GM19351 (cell line): Measurements from ENCODE around the gene HLA-DOB.
"Not testable (repeated sequence)": the region's sequence is repeated elsewhere in the genome, so short reads cannot be mapped to it uniquely, and the experiment has no call there.

Source experiments
- ATAC-seq: cut with Tn5 transposase; IDR thresholded peaks from one replicate; pipeline ENCODE4 v1.9.1; 2021; ENCODE audit warnings: mild to moderate bottlenecking, moderate library complexity; ENCODE audit not compliant: unreplicated experiment

Gene HLA-DOB

DNA sequence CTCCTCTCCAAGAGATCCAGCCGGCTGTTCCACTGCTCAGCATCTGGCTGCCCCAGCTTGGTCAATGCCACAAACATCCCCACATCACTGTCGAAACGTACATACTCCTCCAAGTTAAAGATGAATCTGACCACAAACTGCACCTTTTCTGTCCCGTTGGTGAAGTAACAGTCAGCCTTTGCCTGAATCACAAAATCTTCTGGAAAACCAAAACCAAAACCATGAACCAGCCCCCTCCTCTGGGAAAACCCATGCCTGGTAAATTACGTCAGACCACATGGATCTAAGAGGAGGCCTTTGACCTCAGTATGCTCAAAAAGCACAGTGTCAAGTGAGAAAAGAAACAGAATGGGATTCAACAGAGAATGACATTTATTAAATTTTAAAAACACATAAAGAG is 1.7 kb downstream of the HLA-DOB start:
- ATAC-seq, result no peak

DNA sequence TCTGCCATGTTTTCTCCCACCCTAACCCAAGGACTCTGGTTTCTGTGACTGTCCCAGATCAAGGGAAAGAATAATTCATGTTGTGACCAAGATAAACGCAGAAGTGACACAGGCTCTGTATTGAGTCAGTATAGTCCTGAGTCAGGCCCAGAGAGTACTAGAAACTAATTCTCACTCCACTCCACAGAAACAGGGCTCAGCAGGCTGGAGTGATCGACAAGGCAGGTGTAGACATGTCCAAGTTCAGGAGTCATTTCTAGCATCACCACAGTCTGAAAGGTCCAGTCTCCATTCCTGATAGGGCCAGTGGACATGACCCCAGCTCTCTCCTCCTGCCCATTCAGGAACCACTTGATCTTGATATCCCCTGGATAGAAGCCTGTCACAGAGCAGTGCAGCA is 2.7 kb downstream of the HLA-DOB start:
- ATAC-seq, result no peak

DNA sequence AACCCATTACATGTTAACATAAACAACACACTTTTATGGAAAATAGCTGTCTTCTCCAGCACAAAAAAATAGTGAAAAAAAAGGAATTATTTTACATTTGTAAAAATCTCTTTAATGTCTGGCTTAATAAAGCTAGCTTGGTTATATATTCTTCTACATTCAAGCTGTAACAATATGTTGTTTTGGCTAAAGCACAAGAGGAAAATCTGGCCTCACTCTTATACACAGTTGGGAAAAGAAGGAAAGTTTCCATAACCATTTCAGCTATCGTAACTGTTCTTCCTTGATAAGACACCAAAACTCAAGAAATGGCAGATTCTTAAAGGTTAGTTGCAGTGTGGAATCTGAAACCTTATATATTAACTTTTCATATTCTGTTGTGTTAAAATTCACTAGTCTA is 7.6 kb downstream of the HLA-DOB start:
- ATAC-seq, result no peak

DNA sequence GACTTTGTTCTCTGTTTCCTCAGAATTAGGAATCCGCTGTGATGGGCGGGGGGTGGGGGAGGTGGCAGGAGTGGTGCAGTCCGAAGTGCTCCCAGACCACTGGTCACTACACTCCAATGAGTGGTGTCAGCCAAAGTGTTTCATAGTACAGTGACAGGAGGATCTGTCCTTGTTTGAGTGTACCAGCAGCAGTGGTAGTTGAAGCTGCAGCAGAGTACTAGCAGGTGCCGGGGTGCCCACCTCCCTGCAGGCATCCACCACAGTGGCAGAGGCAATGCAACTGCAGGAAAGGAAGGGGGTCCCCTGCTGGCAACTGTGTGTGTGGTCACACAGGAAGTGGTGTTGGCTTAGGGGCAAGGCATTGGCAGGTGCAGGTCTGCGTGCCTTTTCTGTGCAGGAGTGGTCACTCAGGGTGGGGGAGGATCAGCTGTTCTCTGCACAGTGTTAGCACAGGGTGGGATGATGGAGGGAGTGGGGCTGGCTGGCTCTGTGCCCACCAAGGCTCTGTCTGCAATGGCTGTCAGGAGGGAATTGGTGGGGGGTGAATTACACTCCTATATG is 9.7 kb downstream of the HLA-DOB start:
- no peak for ATAC-seq

DNA sequence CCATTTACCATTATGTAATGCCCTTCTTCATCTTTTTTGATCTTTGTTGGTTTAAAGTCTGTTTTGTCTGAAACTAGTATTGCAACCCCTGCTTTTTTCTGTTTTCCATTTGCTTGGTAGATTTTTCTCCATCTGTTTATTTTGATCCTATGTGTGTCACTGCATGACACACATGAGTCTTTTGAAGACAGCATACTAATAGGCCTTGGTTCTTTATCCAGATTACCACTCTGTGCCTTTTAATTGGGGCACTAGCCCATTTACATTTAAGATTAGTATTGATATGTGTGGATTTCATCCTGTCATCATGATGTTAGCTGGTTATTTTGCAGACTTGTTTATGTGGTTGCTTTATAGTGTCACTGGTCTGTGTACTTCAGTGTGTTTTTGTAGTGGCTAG is 11.4 kb downstream of the HLA-DOB start:
- not testable (repeated sequence) for ATAC-seq

DNA sequence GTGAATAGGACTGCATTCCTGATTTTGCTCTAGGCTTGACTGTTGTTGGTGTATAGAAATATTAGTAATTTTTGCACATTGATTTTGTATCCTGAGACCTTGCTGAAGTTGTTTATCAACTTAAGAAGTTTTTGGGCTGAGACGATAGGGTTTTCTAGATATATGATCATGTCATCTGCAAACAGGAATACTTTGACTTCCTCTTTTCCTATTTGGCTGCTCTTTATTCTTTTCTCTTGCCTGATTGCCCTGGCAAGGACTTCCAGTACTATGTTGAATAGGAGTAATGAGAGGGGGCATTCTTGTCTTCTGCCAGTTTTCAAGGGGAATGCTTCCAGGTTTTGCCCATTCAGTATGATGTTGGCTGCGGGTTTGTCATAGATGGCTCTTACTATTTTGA is 13.4 kb downstream of the HLA-DOB start:
- ATAC-seq, result no peak

DNA sequence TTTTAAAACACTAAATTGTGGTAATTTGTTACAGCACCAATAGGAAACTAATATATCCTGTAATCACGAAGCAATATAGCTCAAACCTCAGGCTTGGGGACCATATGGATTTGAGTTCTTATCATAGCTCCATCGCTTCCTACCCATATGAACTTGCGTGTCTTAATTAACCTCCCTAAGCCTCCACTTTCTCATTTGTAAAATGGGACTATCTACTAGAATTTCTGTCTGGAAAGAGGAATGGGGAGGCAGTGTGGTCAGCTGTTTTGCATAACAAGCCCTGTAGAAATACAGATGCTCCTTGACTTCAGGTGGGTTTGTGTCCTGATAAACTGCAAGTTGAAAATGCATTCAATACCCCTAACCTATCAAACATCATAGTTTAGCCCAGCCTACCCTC is 17.1 kb downstream of the HLA-DOB start:
- ATAC-seq, result no peak

DNA sequence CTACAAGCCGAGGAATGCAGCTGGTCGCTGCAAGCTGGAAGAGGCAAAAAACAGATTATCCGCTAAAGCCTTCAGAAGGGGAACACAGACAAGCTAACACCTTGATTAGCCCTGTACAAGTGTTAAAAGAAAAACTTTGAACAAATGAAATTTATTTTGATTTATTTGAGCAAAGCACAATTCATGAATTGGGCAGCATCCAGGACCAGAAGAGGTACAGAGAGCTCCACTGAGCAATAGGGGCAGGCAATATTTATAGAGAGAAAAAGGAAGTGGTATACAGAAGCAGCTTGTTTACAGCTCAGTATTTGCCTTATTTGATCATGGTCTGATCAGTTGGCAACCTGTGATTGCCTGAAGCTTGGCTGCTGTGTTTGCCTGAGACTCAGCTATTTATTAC is 17.6 kb downstream of the HLA-DOB start:
- ATAC-seq, result no peak

DNA sequence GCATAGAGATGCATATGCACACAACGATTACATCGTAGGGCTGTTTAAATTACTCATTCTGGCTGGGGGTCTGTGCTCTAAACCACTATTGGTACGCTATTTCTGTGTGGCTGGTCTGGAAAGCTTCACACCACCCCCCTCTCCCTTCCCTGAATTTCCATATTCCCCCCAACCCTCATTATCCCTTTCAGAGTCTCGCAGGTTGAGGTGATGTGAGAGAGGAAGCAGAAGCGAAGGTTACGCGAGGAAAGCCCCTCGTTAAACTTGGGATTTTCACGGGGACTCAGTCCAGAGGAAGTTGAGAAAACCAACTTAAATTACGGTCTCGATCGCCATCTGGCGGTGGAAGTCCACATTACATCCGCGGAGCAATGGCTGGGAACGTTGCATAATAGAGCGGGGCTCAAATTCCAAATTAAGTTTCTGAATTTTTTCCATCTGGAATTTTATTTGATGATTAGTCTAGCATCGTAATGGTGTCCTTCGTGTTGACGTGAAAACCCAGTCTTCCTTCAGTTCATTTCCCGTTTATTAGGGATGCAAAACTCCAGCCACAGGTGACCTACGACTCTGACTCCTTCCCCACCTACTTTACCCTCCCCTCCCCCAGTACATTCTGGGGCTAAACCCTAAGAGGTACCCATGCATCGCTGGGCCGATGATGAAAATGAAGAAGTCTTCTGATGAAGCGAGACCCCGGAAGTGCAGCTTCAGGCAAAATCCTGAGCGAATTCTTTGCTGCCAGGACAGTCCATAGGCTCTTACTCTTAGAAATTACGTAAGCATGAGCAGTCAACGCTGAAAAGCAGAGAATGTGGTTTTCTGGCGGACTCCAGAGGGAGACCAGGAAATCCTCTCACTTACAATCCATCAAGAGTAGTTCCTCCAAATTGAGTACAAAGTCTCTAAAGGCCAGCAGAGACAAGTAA is 19.7 kb downstream of the HLA-DOB start:
- no peak for ATAC-seq

DNA sequence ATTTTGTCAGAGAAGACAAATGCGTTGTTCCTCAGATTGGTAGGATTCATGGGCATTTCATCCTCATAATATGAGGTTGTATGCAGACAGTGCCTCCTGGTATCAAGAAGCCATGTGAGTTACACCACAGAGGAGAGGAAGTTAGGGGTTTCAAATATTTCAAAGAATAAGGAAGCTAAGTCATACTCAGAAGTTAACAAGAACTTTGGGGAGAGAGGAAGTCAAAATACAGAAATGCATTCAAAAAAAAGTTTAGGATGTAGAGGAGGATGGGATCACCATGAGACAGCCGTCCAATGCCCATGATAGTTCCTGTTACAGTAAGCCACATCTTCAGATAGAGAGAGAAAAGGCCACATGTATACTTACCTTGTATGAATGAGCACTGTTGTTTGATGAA is 22.3 kb downstream of the HLA-DOB start:
- no peak for ATAC-seq

DNA sequence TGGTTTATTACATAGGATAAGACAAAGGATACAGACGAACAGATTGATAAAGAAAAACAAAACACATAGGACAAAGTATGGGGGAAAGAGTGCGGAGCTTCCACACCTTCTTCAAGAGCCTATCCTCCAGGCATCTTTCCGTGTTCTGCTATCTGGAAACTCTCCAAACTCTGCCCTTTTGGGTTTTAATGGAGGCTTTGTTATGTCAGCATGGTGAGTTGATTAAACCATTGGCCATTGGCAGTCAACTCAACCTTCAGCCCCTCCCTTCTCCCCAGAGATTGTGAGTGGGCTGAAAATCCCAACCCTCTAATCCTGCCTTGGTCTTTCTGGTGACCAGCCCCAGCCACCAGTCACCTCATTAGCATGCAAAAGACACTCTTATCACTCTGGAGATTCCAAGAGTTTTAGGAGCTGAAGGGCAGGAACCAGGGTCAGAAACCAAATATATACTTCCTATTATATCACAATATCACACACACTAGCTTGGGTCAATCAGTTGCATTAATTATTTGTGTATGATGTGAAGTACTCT is 23.8 kb downstream of the HLA-DOB start:
- ATAC-seq, result no peak

DNA sequence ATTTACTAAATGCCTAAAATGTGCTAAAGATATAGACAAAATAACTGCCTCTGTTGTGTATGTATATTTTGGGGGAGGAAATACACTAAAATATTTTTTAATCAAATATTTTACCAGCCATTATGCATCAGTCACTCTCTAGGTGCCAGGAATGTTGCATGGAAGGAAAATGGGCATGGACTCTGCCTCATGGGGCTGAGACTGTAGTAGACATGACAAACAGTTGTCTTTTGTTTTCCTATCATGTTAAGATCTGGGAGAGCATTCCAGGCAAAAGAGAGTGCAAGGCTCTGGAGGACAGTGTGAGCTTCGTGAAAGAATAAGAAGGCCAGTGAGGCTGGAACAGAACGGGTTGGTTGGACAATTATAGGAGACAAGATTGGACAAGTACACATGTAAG is 26.5 kb downstream of the HLA-DOB start:
- no peak for ATAC-seq

DNA sequence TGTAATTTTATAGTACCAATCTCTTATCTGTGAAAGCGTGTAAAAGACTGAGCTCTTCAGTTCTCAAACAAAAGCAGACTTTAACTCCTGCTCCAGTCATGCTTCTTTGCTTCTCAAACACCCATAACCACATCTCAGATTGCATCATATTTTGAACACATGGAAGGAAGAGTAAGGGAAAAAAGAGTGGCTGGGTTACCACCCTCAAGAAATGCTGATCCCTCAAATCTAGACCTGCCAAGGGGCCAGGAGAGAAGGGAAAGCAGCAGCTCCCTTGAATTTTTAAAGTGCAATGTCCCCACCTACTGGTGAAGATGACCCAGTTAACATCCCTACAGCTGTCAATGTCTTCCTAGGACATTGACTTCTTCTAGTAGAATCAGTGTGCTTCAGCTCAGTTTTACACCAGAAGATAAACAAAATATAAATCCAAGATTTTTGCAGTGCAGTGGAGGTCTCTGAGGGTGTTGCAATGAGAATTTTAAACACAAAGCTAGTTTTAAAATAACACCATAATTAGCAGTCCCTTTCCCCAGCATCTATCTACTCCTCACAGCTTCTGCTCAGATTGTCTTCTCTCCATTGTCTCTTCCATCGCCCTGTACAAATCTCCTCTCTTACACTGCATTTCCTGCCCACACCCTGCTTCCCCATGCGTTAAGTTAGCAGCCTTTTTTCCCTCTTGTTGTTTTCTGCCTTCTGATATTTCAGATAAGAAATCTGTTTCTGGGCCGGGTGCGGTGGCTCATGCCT is 30.8 kb downstream of the HLA-DOB start:
- no peak for ATAC-seq

DNA sequence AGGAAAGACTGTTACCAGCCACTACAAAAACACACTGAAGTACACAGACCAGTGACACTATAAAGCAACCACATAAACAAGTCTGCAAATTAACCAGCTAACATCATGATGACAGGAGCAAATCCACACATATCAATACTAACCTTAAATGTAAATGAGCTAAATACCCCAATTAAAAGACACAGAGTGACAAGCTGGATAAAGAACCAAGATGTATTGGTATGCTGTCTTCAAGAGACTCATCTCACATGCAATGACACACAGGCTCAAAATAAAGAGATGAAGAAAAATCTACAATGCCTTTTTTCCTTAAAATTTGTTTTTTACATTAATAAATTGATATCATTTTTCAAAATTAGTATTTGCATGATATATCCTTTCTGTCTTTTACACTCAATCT is 33.9 kb downstream of the HLA-DOB start:
- ATAC-seq, result not testable (repeated sequence)

DNA sequence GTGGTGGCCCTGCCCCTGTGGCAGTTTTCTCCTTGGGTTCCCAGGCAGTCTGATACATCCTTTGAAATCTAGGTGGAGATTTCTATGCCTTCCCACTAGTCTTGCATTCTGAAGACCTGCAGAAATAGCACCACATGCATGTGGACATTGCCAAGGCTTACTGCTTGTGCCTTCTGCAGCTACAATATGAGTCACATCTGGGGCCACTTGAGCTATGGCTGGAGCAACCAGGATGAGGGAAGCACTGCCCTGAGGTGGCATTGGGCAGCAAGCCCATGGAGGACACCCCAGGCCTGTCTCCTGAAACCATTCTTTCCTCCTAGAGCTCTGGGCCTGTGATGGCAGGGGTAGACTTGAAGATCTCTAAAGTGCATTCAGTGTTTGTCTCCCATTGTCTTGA is 37.8 kb downstream of the HLA-DOB start:
- ATAC-seq, result no peak

DNA sequence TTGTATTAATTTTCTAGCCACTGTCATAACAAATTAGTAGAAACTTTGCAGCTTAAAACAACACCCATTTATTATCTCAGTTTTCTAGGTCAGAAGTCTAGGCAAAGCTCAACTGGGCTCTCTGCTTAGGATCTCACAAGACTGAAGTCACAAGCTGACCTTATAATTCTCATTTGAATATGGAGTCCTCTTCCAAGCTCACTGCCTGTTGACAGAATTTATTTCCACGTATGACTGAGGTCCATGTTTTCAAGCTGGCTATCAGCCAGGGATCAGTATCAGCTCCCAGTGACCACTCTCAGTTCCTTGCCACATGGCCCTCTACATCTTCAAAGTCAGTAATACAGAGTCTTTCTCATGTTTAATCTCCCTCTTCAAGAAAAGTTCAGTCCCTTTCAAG is 41.7 kb downstream of the HLA-DOB start:
- no peak for ATAC-seq

DNA sequence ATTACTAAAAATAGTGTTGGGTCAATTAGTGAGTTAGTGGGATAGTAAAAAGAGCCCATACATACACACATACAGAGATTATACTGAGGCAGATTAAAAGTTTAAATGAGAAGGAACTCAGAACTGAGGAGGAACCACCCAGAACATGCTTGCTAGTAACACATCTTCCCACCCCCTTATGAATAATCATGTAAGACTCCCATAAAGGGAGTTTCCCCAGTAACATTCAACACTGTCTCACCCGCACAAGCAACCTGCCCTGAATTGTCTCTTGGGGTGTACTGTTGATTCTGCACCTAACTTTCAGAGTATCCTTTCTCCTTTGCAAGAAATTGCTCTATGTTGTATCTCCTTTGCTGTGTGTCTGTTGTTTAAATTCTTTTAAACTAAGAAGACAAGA is 42.4 kb downstream of the HLA-DOB start:
- no peak for ATAC-seq

DNA sequence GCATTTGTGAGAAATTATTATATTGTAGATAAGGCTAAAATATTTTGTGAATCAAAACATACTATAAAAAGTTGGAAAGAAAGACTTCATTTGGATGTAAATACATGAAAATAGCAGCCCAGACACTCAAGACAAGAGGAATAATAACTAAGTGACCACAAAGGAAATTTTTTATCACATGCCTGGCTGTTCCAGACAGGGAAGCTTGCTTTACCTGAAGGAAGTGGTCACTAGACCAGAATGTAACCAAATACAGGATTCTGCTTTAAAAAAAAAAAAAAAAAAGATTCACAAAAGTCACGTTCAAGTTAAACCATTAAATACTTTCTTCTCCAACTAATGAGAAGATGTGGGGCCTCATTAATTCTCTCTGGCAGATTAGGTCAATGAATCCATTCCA is 44.1 kb downstream of the HLA-DOB start:
- no peak for ATAC-seq

DNA sequence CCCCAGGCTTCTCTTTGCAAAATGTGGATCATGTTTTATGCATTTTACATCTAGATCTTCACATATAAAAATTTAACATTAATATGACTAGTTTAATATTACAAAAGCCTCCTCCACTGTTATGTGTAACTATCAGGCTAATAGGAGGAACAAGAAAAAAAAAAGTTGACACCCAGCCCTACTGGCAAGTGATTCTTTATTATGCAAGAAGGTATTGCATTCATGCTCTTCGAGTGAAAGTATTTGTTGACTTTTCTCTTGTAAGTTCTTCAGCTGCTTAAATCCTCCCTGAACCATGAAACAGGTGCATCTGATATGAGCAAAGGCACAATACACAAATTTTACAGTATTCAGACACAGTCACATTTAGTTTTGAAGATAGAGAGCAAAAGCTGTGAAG is 52.8 kb downstream of the HLA-DOB start:
- ATAC-seq, result no peak

DNA sequence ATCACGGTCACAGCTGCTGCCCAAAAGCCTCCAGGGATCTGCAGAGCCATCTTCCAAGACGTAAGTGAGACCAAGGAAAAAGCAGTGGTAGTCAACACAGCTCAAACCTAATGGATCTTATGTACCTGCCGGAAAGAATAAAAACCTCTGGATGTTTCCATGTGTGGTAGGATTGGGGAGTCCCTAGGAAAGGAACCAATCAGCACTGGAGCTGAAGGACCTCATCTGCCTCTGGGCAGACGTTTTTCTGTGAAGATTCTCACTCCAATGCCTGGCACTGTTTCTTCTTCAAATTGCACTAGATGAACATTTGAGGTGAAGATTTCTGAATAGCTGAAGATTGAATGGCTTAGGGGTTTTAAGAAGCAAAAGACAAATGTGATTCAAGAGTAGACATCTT is 53.4 kb downstream of the HLA-DOB start, which contains the start of gene HLA-DQB2:
HLA-DQB2 (minus strand) TSS at position 112 of the 400 bp plus-strand sequence; CDS start at position 50, 62 bp downstream.
- no peak for ATAC-seq
